SK-N-MC (cell line): Measurements from ENCODE around the gene SLC9C2.

Experiments
- DNase-seq: peaks from one replicate; pipeline ENCODE4 v3.0.0-alpha.2; 2011; ENCODE audit warnings: low read depth, low spot score
- H3K27ac ChIP-seq: fragments of 200-600 bp; sonication (generic); 2 replicates; pipeline ENCODE4 v1.5.1; 2016; ENCODE audit warnings: mixed run types
- H3K36me3 ChIP-seq: fragments of 200-600 bp; sonication (generic); 2 replicates; pipeline ENCODE4 v1.6.1; 2017; ENCODE audit warnings: antibody characterized with exemption, low read length, mixed read lengths; ENCODE audit not compliant: insufficient read depth
- H3K4me3 ChIP-seq: fragments of 200-600 bp; sonication (generic); 2 replicates; pipeline ENCODE4 v1.5.1; 2016
- H3K9ac ChIP-seq: fragments of 200-600 bp; sonication (generic); 2 replicates; pipeline ENCODE4 v1.8.0; 2017; ENCODE audit warnings: mixed run types, mixed read lengths; ENCODE audit not compliant: insufficient read length
- H3K9me3 ChIP-seq: fragments of 200-600 bp; sonication (generic); 2 replicates; pipeline ENCODE4 v1.6.1; 2017; ENCODE audit warnings: low read depth, mild to moderate bottlenecking, antibody characterized with exemption, low read length, moderate library complexity, mixed read lengths
- EZH2 ChIP-seq: fragments of 200-600 bp; sonication (generic); IDR thresholded peaks from one replicate; pipeline ENCODE4 v1.6.1; 2017; ENCODE audit warnings: antibody characterized with exemption
- FOXP2 ChIP-seq: optimal IDR thresholded peaks from 2 replicates; pipeline ENCODE3; 2011; ENCODE audit warnings: mild to moderate bottlenecking, moderate library complexity; ENCODE audit not compliant: insufficient read depth; ENCODE audit errors: extremely low read length, control extremely low read depth
- POLR2AphosphoS5 ChIP-seq: IDR thresholded peaks from 2 replicates; pipeline ENCODE4 v1.6.1; 2012; ENCODE audit warnings: mild to moderate bottlenecking, low read depth, low read length, borderline replicate concordance

The SLC9C2 gene

DNA sequence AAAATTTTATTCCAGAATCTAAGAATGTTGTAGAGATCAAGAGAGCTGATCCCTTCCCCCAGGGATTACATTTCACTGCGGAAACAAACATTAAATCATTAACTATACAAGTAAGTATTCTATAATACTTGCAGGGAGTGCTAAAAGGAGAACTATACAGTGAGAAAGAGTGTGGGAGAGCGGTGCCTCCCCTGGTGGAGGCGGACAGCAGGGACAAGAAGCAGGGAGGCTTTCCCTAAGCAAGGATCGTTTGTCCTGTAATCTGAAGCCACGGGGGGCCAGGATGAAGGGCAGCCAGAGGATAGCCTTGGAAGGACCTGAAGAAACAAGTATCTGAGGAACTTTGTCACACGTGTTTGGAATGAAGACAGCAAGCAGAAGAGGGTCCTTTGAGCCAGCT is 40.1 kb downstream of the SLC9C2 start:
- Histone ChIP-seq H3K4me3 (no peak overlapping the region), H3K9me3 (no peaks in the 10 kb centered on the region), H3K36me3 (no peaks in the 10 kb centered on the region), H3K27ac (no peak overlapping the region), H3K9ac (no peak overlapping the region)
- TF ChIP-seq EZH2: no peak
- TF ChIP-seq POLR2AphosphoS5: no peak
- TF ChIP-seq FOXP2: no peak
- no peak for DNase-seq

DNA sequence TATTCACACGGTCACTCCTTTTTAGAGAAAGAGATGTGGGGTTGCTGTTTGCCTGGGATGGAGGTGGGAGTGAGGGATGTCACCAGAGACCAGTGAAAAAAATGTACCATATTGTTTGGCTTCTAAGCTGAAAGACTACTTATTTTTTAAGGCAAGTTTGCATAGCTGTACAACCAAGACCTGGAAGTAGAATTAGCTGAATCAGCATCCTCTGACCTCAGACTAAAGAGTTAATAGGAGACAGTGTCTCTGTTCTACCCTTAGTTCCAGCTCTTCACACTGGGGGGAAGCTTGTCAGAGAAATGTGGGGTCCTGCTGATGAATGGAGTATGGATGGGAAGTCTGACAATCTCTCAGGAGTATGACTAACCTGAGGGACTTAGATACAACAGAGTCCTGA is 41.6 kb downstream of the SLC9C2 start:
- no peak overlapping the region for H3K27ac ChIP-seq
- no peak for DNase-seq

GRCh38 chr1:173560285-173560880 is 42.5 kb downstream of the SLC9C2 start:
- Histone ChIP-seq H3K4me3 (no peak overlapping the region), H3K9me3 (no peaks in the 10 kb centered on the region), H3K9ac (no peak overlapping the region), H3K36me3 (no peaks in the 10 kb centered on the region), H3K27ac (no peak overlapping the region)
- TF ChIP-seq POLR2AphosphoS5 (no peak), FOXP2 (no peak), EZH2 (no peak)
- no peak for DNase-seq

More for the DNA sequence above, 41.6 kb downstream of the SLC9C2 start:
- Histone ChIP-seq H3K9me3 (no peaks in the 10 kb centered on the region), H3K9ac (no peak overlapping the region), H3K36me3 (no peaks in the 10 kb centered on the region), H3K4me3 (no peak overlapping the region)
- TF ChIP-seq EZH2 (no peak), FOXP2 (no peak), POLR2AphosphoS5 (no peak)

DNA sequence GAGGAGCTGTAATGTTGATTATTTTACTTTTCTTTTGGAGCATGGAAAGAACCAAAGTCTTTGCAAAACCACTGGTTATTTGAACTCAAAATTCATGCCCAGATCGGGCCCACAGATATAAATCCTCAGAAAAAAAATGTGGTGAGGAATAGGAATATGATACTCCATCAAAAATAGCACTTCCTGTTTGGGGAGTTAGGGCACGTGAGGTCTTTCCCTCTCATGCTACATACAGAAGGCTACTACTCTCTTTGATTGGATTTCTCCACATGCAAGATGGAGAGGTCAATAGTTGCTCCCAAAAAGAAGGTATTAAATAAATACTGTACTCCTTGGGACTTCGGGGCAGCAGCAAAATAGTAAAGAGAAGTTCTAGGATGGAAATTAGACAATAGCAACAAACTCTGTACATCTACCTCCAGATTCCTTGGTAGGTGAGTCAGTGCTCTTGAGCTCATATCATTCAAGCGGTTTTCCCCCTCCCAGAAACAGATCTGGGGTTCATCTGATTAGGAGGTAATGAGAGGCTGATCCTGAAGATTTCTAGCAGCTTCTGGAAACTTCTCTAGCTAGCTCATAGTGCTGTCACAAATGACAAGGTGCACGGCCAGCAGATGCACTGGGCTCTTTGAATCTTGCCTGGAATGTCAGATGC is 47.1 kb downstream of the SLC9C2 start:
- H3K36me3 ChIP-seq: no peaks in the 10 kb centered on the region
- H3K27ac ChIP-seq: no peak overlapping the region
- no peak overlapping the region for H3K4me3 ChIP-seq
- no peak for DNase-seq
- no peak for TF ChIP-seq POLR2AphosphoS5
- no peak for TF ChIP-seq FOXP2
- TF ChIP-seq EZH2: no peak
- no peak overlapping the region for H3K9ac ChIP-seq
- no peaks in the 10 kb centered on the region for H3K9me3 ChIP-seq

GRCh38 chr1:173554541-173555250 is 48.2 kb downstream of the SLC9C2 start:
- Histone ChIP-seq H3K36me3 (no peaks in the 10 kb centered on the region), H3K9ac (no peak overlapping the region), H3K4me3 (no peak overlapping the region), H3K9me3 (no peaks in the 10 kb centered on the region), H3K27ac (no peak overlapping the region)
- TF ChIP-seq EZH2 (no peak), POLR2AphosphoS5 (no peak), FOXP2 (no peak)
- no peak for DNase-seq

GRCh38 chr1:173554089-173554488 is 48.8 kb downstream of the SLC9C2 start:
- no peaks in the 10 kb centered on the region for H3K9me3 ChIP-seq
- no peak for DNase-seq
- no peak overlapping the region for H3K4me3 ChIP-seq
- H3K9ac ChIP-seq: no peak overlapping the region
- no peak for TF ChIP-seq EZH2
- TF ChIP-seq FOXP2: no peak
- no peak for TF ChIP-seq POLR2AphosphoS5
- H3K36me3 ChIP-seq: no peaks in the 10 kb centered on the region
- no peak overlapping the region for H3K27ac ChIP-seq

- no peak for DNase-seq
- Histone ChIP-seq H3K4me3 (no peak overlapping the region), H3K36me3 (no peaks in the 10 kb centered on the region), H3K9me3 (no peaks in the 10 kb centered on the region), H3K9ac (no peak overlapping the region), H3K27ac (no peak overlapping the region)
- no peak for TF ChIP-seq POLR2AphosphoS5
- TF ChIP-seq FOXP2: no peak
- no peak for TF ChIP-seq EZH2
Observed at GRCh38 chr1:173553312-173553711, 49.6 kb downstream of the SLC9C2 start.

GRCh38 chr1:173551699-173552098 is 51.2 kb downstream of the SLC9C2 start:
- no peak for TF ChIP-seq POLR2AphosphoS5
- TF ChIP-seq FOXP2: no peak
- TF ChIP-seq EZH2: no peak
- no peak overlapping the region for H3K27ac ChIP-seq
- no peak for DNase-seq
- no peak overlapping the region for H3K9ac ChIP-seq
- no peaks in the 10 kb centered on the region for H3K36me3 ChIP-seq
- no peaks in the 10 kb centered on the region for H3K9me3 ChIP-seq
- H3K4me3 ChIP-seq: no peak overlapping the region

DNA sequence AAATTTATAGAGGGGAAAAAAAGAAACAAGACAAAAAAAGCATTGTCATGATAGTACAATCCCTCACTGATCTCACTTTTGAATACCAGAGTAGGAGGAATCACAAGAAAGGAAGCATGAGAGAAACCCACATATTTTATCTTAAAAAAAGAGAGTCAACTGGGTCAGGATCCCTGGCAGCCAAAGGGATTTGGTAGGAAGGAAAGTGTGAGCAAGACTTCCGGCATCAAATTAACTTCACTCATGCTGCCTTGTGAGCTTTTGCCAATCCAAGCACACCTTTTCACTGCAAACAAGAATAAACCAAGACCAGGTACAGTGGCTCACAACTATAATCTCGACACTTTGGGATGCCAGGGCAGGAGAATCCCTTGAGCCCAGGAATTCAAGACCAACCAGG is 53.1 kb downstream of the SLC9C2 start:
- Histone ChIP-seq H3K9me3 (no peaks in the 10 kb centered on the region), H3K27ac (no peak overlapping the region)
- no peak for DNase-seq

More for the DNA sequence above, 53.1 kb downstream of the SLC9C2 start:
- TF ChIP-seq FOXP2 (no peak), EZH2 (no peak), POLR2AphosphoS5 (no peak)
- no peaks in the 10 kb centered on the region for H3K36me3 ChIP-seq
- no peak overlapping the region for H3K4me3 ChIP-seq
- H3K9ac ChIP-seq: no peak overlapping the region
